ENCODE data around the gene CDC42SE2. TPM values are rescaled to one million over a fixed set of nuclear protein-coding genes. Genes with fewer than 3 reads are reported as not detected.
A peak's percentile ranks its signal among the peaks of the same experiment; 100 is the strongest.

Gene CDC42SE2
- polyA plus RNA-seq, 3 donors = 34.4 to 135 (median 92.6) TPM

DNA sequence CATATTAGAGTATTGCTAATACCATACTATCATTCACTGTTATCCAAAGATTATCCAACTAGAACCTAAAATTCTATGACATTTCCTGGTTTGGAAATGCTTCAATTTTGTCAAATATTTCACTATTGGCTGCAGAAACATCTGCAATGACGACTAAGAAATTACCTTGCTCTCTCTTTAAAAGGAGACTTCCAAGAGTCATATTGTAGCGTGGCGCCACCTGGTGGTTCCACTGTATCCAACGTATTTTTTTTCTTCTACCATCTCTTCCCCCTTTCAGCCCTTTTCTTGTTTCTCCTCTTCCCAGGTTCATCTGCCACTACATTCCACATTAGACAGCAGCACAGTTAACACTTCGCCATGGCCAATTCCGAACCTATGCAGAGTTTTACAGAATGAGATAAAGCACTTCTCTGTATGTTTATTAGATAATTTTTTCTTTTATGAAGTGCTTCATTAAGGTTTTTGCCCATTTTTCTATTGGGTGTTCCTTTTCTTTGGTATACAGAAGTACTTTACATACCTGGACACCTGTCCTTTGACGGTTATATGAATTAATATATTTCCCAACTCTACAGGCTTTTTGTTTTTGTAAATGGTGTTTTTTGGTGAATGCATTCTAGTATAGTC, 153.5 kb downstream of the CDC42SE2 start:
- no peak overlapping the region for H3K4me3 ChIP-seq (replicated peaks in 1 of 3; ENCODE audit: low read depth in 2 of 3, low read length in 3 of 3)
- no peaks in the 10 kb centered on the region for H3K9me3 Mint-ChIP-seq

DNA sequence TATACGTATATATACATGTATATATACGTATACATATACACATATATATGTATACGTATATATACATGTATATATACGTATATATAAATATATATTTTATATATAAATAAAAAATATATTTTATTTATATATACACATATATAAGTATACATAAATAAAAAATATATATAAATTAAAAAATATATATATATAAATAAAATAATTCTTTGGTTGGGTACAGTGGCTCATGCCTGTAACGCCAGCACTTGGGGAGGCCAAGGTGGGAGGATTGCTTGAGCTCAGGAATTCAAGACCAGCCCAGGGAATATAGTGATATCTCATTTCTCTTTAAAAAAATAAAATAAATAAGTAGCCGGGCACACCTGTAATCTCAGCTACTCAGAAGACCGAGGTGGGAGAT, 155.0 kb downstream of the CDC42SE2 start:
- Histone ChIP-seq H3K79me2 (ENCODE audit: insufficient read depth, low read length) (no peaks in the 10 kb centered on the region), H3K4me2 (replicated peaks; ENCODE audit: extremely low read depth, low read length, poor library complexity, severe bottlenecking) (no peak overlapping the region), H3K27ac (ENCODE audit: low read depth in 1 of 2, low read length in 2 of 2) (no peak overlapping the region), H3K4me3 (replicated peaks in 1 of 3; ENCODE audit: low read depth in 2 of 3, low read length in 3 of 3) (no peak overlapping the region), H3K9ac (ENCODE audit: insufficient read depth, low read length, poor library complexity, severe bottlenecking) (no peak overlapping the region), H2AFZ (ENCODE audit: insufficient read depth, low read depth, low read length, poor library complexity, severe bottlenecking) (no peak overlapping the region), H4K20me1 (ENCODE audit: insufficient read depth, low read length) (no peaks in the 10 kb centered on the region), H3K4me1 (ENCODE audit: control insufficient read depth in 1 of 2, insufficient read depth in 2 of 2, low read length in 2 of 2) (no peaks in the 10 kb centered on the region), H3K36me3 (replicated peaks in 1 of 2; ENCODE audit: control insufficient read depth in 1 of 2, insufficient read depth in 2 of 2, low read length in 2 of 2) (peaks cover 15 to 19% of the 10 kb centered on the region in 2 donors), H3K9me3 (replicated peaks in 1 of 2; ENCODE audit: control insufficient read depth in 1 of 2, insufficient read depth in 1 of 2, low read length in 2 of 2) (no peaks in the 10 kb centered on the region), H3K27me3 (ENCODE audit: control insufficient read depth in 2 of 2, insufficient read depth in 2 of 2, low read length in 2 of 2) (no peaks in the 10 kb centered on the region)
- Mint-ChIP-seq H3K9me3 (no peaks in the 10 kb centered on the region), H3K36me3 (peaks cover 30 to 35% of the 10 kb centered on the region in 2 donors), H3K27me3 (ENCODE audit: low read depth in 3 of 3) (no peaks in the 10 kb centered on the region), H3K4me1 (peaks cover 12% of the 10 kb centered on the region), H3K27ac (no peak overlapping the region), H3K4me3 (no peak overlapping the region)
- intact Hi-C loops (cut with micrococcal nuclease) = loop anchor here in 1 of 2 donors (10.0 kb wide), 1 partner anchor 1644 kb away; no protein-coding TSS in a partner anchor
- TF ChIP-seq, protein P1, sequence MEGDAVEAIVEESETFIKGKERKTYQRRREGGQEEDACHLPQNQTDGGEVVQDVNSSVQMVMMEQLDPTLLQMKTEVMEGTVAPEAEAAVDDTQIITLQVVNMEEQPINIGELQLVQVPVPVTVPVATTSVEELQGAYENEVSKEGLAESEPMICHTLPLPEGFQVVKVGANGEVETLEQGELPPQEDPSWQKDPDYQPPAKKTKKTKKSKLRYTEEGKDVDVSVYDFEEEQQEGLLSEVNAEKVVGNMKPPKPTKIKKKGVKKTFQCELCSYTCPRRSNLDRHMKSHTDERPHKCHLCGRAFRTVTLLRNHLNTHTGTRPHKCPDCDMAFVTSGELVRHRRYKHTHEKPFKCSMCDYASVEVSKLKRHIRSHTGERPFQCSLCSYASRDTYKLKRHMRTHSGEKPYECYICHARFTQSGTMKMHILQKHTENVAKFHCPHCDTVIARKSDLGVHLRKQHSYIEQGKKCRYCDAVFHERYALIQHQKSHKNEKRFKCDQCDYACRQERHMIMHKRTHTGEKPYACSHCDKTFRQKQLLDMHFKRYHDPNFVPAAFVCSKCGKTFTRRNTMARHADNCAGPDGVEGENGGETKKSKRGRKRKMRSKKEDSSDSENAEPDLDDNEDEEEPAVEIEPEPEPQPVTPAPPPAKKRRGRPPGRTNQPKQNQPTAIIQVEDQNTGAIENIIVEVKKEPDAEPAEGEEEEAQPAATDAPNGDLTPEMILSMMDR (IDR thresholded peaks at IDR 0.05) = no peak
- no peak for DNase-seq
- no CpG with 5 or more reads among the region's 7 CpGs for WGBS (ENCODE audit: insufficient coverage)

More for the DNA sequence above, 153.5 kb downstream of the CDC42SE2 start:
- Histone ChIP-seq H3K9ac (ENCODE audit: insufficient read depth, low read length, poor library complexity, severe bottlenecking) (no peak overlapping the region), H3K79me2 (ENCODE audit: insufficient read depth, low read length) (no peaks in the 10 kb centered on the region), H3K9me3 (replicated peaks in 1 of 2; ENCODE audit: control insufficient read depth in 1 of 2, insufficient read depth in 1 of 2, low read length in 2 of 2) (no peaks in the 10 kb centered on the region), H3K27ac (ENCODE audit: low read depth in 1 of 2, low read length in 2 of 2) (no peak overlapping the region), H2AFZ (ENCODE audit: insufficient read depth, low read depth, low read length, poor library complexity, severe bottlenecking) (no peak overlapping the region), H4K20me1 (ENCODE audit: insufficient read depth, low read length) (no peaks in the 10 kb centered on the region), H3K4me2 (replicated peaks; ENCODE audit: extremely low read depth, low read length, poor library complexity, severe bottlenecking) (no peak overlapping the region), H3K36me3 (replicated peaks in 1 of 2; ENCODE audit: control insufficient read depth in 1 of 2, insufficient read depth in 2 of 2, low read length in 2 of 2) (peaks cover 6 to 12% of the 10 kb centered on the region in 2 donors), H3K27me3 (ENCODE audit: control insufficient read depth in 2 of 2, insufficient read depth in 2 of 2, low read length in 2 of 2) (no peaks in the 10 kb centered on the region), H3K4me1 (ENCODE audit: control insufficient read depth in 1 of 2, insufficient read depth in 2 of 2, low read length in 2 of 2) (no peaks in the 10 kb centered on the region)
- TF ChIP-seq, protein P1 (IDR thresholded peaks at IDR 0.05) = peak; percentile 91
- Mint-ChIP-seq H3K36me3 (peaks cover 17 to 27% of the 10 kb centered on the region in 2 donors), H3K27ac (peak overlapping the region in 2 of 7 donors; percentile 12 to 47), H3K4me3 (no peak overlapping the region), H3K4me1 (peaks cover 12% of the 10 kb centered on the region), H3K27me3 (ENCODE audit: low read depth in 3 of 3) (no peaks in the 10 kb centered on the region)
- DNase-seq = peak; percentile 47 to 68 (median 60)
- WGBS (ENCODE audit: insufficient coverage) = 0% methylated on average over 4 of the region's 7 CpGs
- intact Hi-C loops (cut with micrococcal nuclease) = loop anchor here in 1 of 2 donors (10.0 kb wide), 1 partner anchor 1643 kb away; no protein-coding TSS in a partner anchor
